Mesenteric fat pad (tissue), 1 donor: ENCODE results near the gene ZNF319. TPM values are rescaled to one million over a fixed set of nuclear protein-coding genes. Genes with fewer than 3 reads are reported as not detected.

ENCODE experiments used
- DNase-seq: peaks from one replicate; pipeline ENCODE4 v3.0.0-alpha.2; 2020; ENCODE audit warnings: low spot score
- long read RNA-seq: library from polyadenylated mRNA; unstranded; transcript quantifications from one replicate; pipeline ENCODE4 v2.0.0, GENCODE V29; 2020
- total RNA-seq: library from RNA; stranded (reverse); fragmentation: NEBNext Ultra II Directional; extraction: Animal tissue kit (Norgen Biotek cat#: 25700); gene quantifications from one replicate; pipeline ENCODE4 v1.2.1, GENCODE V29; 2021
- donor health status: DM: yes; HTN: yes; CAD: no.

Gene ZNF319
- total RNA-seq, result 7.5 TPM
- long read RNA-seq, partial matches to known transcripts, result 0 of 5 reads
- long read RNA-seq, other reads (novel, unspliced or antisense), result 5 of 5 reads

DNA sequence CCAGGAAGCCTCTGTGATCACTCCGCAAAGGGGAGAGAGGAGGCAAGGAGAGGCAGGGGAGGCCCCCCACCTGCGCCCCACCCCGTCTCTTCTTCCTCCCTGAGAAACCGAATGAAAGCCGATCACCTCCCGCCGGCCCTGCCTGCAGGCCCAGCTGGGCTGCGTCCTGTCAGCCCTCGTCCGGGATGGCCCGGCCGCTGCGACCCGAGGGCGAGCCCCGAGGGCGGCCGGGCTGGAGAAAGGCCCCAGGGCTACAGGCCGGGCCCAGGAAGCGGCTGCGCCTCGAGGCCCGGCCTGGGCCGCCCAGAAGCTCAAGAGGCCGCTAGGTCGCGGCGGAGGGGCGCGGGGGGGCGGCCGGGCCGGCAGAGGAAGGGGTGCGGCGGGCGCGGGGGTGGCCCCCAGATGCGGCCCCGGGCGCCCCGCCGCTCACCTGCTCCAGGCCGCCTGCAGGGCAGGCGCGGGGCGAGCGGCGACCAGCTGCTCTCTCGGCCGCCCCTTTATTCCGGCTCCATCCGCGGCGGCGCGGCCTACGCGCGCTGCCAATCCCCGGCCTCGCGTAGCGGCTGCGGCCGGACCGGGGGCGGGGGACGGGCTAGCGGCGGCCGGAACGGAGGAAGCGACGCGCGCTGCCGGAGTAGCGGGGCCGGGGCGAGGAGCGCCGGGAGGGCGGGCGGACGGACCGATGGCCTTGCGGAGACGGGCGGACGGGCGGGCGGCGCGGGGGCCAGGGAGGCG, at the start of gene ZNF319:
TSS of gene ZNF319 (minus strand) at position 702 of the 735 bp plus-strand sequence. CDS start 2,407 bp downstream, outside the sequence.
- no peak for DNase-seq

DNA sequence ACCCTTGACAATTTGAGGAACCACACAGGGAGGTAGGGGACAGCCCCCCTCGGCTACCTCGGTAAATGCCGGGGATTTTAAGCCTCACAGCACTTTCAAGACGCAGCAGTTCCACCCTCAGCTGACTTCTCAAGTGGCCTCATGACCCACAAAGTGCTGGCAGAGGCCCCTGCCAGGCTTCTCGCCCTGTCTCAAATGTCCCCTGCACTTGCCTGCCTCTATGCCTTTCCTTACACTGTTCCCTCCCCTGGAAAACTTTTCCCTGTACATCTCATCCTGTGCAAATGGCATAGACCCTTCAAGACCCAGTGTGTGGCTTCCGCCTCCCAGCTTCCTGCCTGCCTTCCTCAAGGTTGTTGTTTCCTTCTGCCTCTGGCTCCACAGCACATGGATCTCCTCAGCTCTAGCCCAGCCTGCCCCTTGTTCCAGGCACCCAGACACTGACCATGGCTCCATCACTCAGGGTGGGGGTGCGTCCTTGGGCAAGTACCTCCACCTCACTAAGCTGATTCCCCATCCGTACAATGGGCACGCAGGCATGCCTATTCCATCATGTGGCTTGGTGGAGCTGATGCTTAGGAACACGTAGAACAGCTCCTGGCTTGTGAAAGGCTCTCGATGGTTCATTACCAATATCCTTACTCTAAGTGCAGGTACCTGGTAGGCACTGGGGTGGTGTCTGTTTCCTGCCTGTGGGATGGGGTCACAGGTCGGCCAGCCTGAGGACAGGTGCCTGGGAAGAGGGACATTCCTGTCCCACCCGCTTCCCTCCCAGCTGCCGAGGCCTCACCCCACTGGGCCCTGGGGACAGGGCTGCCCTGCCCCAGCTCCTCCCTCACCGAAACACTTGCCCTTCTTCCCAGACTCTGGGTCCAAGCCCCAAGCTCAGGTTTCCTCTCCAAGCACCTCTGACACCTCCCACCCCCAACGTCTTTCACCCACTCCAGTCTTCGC, 49.0 kb upstream of the ZNF319 start:
- DNase-seq, result no peak

DNA sequence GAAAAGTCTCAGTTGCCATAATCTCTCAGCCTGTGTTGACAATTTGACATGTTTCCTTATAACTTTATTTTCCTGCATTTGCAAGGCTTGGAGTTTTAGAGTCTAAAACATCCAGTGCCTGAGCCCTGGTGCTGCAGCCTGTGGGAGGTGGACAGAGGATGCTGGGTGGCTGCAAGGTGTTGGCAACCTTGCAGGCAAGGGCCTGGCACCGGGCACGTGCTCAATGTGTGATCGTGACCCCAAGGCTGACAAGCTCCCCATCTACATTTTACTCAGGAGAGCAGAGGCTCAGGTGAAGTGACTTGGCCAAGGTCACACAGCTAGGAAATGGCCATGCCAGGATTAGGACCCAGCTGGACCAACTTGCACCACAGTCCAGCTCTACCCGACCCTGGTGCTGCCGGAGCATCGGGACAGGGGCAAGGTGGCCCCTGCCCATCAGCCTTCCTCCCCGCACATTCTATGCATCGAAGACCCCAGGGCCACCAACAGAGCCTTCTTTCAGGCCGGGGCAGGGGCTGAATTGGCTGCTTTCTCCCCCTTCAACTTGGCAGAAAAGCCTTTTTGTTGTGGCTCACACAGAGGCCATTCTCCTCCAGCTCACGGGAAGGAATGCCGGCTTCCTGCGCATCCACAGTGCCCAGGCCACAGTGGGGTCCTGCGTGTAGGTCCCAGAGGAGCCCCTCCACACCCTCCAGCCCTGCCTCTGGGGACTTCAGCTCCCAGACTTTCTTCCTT, 48.2 kb upstream of the ZNF319 start:
- no peak for DNase-seq

DNA sequence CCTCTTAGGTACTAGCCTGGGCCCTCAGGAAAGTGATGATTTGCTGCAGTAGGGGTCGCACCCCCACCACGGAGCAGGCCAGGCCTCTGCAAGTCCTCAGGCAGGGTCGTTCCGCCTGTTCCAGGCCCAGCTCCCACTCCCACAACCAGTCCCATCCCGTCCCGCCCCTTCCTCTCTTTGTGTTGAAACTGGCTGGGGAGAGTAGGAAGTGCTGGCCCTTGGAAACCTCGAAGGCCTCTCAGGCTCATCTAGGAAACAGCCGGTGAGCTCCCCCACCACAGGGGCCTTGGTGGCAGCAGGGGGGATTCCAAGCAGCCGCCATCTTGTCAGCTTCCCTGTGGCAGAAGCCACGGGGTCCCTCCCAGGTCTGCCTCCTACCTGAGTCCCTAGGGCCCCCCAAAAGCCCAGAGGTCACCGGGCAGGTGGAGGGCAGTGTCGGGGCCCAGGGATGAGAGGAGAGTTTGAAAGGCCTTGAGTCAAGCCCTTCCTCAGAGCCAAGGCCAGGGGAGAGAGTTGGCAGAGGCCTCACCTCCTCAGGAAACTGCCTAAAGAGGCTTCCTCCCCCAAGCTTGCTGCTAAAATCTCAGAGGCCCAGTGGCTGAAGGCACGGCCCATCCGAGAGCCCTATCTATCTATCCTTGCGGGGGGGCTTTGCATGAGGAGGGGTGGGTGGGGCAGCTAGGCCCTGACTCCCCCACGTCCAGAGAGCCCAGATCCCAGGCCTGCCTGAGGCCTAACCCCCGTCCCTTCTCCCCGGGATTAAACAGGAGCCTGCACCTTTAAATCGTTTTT, 47.3 kb upstream of the ZNF319 start:
- no peak for DNase-seq

DNA sequence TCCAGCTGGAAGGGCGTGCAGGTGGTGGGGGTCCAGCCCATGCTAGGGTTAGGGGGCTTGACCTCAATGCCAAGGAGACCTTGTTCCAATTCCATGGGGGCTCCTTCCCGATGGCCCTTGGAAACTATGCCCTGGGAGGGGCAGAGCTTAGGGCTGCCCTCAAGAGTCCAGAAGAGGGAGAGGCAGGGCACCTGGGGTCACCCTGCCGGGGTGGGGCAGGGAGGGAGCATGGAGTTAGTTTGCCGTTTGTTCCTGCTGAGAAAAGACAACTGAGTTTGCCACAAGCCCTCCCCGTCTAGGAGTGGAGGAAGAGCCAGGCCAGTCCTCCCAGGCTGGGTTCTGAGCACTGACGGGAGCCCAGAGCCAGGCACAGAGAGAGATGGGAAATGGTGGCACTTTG, 46.5 kb upstream of the ZNF319 start:
- no peak for DNase-seq

DNA sequence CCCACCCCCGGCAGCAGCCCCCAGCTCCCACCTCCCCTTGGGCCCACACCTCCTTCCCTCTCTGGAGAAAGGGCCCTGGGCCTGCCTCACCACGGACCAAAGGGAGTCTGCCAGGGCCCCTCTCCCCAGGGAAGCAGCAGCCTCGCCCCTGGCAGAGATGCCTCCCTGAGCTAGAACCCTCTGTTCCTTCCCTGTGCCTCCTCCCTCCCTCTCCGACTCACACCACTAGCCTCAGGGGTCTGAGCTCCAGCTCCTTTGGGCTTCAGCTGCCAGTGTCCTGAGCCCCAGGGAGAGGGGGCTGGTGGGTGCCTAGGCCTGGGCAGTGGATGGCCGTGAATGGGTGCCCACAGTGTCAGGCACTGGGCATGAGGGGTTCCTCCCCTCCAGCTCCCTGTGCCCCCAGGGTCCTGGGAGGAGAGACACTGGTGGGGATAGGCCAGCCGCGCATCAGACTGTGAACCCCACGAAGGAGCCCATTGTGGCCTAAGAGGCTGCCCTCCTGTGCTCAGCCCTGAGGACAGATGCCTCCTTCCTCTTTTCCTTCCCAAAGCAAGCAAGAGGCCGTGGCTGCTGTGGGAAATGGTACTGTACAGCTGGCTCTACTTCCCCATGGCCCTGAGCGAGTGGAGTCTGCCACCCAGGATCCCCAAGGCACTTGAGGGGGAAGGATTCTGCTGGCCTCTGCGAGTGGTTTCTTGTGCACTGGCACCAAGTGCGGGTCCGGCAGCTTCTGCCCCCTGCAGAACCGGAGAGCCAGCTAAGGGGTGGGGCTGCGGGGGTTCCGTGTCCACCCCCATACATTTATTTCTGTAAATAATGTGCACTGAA, 45.8 kb upstream of the ZNF319 start:
- no peak for DNase-seq

DNA sequence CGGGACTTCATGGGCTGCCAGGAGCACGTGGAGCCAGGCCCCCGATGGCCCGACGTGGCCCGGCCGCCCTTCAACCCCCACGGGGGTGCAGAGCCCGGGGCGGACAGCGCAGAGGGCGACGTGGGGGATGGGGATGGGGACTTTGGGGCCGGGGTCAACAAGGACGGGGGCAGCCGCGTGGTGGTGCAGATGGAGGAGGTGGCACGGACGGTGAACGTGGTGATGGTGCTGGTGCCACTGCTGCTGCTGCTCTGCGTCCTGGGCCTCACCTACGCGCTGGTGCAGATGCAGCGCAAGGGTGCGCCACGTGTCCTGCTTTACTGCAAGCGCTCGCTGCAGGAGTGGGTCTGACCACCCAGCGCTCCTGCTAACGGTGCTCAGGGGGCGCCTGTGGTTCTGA, 44.6 kb upstream of the ZNF319 start:
- DNase-seq, result no peak

DNA sequence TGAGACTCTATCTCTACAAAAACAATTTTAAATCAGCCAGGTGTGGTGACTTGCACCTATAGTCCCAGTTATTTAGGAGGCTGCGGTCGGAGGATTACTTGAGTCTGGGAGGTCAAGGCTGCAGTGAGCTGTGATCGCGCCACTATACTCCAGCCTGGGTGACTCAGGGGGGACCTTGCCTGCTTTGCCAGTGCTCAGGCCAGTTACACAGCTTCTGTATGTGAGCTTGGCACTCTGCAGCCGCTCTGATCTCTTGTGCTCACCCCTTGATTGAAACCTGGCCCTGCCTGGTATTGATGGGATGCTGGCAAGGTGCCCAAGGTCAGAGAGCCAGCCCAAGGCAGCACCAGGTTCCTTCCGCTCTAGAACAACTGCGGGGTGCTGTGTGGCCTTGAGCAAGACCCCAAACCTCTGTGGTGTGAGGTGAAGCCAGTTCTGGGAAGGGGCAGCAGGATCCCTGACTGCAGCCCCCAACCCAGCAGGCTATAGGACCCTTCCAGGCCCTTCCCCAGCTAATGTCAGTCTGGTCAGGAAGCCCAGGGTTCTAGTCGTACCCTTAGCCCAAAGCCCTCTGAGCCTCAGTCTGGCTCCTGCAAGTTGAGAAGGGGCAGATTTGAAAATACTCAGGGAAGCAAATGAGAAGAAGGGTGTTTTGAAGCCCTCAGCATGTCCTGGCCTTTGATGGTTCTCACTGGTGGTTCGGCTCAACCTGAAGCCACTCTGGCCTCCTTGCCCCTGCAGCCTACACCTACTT, 44.0 kb upstream of the ZNF319 start:
- no peak for DNase-seq

DNA sequence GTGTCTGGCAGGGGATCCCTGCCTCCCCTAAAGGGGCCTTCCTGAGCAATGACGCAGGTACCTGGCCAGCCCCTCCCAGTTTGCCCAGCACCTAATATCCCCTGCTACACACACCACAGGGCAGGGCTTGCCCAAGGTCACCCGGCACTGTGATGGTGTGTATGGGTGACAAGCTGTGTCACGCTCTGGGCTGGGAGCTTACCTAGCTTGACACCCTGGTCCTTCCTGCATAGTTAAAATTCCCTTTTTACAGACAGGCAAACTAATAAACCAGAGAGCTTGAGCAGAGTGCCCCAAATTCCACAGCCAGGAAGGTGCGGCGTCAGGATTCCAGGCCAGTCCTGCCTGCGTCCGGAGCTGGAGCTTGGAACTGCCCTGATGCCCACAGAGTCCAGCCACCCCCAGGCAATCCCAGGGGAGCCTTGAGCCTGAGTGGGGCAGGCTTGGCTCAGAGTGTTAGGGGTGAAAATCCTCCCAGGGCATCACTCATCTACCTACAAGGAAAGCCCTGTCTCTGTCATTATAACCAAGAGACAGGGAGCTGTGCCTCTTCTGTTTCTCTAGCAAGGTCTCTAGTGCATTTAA, 43.2 kb upstream of the ZNF319 start:
- no peak for DNase-seq

DNA sequence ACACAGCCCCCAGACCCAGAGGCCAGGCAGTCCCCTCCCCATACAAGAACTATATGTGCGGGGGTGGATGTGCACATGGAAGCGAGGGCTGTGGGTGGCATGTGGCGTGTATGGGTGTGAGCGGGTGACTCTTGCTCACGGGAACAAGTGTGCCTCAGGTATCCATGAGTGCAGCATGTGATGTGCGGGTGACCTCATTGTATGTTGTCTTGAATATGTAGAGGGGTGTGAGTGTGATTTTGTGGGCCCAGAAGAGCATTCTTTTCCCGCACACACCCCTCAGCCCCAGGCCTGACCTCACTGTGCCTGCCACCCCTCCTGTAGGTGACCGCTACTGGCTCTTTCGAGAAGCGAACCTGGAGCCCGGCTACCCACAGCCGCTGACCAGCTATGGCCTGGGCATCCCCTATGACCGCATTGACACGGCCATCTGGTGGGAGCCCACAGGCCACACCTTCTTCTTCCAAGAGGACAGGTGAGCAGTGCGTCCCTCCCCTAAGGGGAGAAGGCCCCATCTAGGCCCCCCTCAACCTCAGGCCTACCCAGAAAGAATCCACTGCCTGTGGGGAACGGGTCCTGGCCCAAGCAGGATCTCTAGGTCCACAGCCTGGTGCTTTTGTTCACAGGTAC, 42.5 kb upstream of the ZNF319 start:
- no peak for DNase-seq

DNA sequence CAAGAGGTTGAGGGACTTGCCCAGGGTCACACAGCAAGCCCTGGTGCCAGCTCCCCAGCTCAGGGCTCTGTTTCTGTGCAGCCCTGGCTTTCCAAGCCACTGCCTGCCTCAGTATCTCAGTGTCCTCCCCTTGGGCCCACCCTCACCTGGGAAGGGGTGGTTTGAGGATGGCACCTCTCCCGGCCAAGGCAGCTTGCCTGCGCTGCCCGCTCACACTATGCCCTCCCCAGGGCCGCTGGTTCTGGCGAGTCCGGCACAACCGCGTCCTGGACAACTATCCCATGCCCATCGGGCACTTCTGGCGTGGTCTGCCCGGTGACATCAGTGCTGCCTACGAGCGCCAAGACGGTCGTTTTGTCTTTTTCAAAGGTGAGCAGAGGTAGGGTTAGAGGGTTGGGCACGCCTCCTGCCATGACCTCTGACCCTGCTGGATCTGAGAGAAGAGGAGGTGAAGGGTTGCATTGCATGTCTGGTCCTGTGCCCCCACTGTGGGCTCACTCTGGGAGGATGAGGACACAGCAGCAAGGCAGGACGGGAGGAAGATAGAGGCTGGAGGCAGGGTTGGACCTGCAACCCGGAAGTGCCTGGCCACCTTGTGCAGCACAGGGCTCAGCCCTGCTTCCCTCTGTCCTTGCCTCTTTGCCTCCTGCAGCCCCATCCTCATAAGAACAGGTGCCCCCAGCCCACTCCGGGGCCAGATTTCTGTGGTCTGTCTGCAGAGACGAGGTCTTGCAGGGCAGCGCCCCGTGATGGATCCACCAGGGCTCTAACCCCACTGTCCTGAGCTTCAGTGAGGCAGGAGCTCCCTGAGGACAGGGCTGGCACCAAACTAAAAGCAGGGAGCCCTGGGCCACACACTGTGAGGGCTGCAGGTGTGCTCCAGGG, 41.8 kb upstream of the ZNF319 start:
- no peak for DNase-seq

DNA sequence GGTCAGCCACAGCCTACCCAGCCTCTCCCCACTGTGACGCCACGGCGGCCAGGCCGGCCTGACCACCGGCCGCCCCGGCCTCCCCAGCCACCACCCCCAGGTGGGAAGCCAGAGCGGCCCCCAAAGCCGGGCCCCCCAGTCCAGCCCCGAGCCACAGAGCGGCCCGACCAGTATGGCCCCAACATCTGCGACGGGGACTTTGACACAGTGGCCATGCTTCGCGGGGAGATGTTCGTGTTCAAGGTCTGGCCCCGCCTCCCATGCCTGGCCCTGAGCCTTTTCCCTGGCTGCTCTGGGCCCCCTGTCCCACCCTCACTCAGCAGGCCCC, 41.1 kb upstream of the ZNF319 start:
- no peak for DNase-seq

DNA sequence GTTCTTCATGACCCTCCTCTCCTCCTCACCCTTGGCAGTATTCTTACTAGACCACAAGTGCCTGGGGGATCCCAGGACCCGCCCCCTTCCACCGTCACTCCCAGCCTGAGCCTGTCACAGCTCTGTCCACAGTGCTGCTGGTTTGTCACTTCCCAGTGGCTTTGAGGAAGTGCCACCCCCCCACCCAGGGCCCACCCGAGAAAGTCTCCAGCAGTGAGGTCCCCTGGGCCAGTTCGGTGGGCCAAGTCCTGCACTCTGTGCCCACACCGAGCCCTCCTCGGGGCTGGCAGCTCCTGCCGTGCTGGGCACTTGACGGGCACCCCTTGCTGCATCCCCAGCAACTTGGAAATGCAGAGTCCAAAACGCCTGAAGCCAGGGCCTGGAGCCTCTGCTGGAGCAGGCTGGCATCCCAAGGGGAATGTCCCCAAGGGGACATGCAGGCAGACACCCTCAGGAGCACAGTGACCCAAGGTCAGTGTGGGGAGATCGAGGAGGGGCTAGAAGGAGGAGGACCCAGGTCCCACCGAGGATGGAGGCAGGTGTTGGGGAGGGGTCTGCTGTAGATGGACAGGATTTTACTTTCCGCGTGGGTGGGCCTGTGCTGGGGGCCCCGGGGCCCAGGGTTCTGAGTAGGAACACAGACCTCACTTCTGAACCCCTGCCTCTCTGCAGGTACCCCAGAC, 40.6 kb upstream of the ZNF319 start:
- DNase-seq, result no peak

DNA sequence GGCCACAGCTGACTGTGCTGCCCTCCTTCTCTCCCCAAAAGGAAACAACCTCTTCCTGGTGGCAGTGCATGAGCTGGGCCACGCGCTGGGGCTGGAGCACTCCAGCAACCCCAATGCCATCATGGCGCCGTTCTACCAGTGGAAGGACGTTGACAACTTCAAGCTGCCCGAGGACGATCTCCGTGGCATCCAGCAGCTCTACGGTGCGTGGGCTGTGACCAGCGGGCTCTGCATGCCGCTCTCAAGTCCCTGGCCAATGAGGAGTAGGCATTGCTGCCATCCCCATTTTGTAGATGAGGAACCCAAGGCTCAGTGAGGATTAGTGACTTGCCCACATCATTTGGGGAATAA, 40.0 kb upstream of the ZNF319 start:
- DNase-seq, result no peak

DNA sequence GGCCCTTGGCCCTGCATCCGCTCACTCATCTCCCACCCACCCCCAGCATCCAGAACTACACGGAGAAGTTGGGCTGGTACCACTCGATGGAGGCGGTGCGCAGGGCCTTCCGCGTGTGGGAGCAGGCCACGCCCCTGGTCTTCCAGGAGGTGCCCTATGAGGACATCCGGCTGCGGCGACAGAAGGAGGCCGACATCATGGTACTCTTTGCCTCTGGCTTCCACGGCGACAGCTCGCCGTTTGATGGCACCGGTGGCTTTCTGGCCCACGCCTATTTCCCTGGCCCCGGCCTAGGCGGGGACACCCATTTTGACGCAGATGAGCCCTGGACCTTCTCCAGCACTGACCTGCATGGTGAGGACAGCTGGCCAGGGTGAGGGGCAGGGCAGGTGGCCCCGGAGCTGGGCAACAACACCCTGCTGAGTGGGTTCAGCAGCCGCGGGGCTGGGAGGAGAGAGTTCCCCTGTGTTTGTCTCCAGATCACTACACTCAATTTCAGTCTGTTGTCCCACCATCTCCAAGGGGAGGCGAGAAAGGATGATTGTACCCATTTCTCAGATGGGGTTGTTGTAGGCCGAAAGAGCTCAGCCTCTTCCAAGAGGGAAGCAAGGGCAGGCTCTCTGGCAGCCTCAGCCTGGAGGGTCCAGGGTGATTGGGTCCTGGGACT, 39.5 kb upstream of the ZNF319 start:
- no peak for DNase-seq

DNA sequence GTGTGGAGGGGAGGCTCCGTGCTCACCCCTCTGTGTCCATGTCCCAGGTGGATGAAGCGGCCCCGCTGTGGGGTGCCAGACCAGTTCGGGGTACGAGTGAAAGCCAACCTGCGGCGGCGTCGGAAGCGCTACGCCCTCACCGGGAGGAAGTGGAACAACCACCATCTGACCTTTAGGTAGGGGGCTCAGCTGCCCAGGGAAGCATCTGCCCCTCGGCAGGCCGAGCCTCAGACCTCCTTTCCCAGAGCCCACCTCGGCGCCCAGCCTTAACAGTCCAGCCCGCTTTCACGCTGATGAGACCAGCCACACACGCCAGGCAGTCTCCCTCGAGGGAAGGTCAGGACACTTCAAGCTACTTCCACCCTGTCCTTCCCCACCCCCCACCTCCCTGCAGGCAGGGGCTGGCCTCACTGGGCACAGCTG, 37.8 kb upstream of the ZNF319 start:
- no peak for DNase-seq
